Breast epithelium (tissue), 3 donors: ENCODE results near the gene MFSD6.

ENCODE experiments used
- CTCF ChIP-seq, 3 donors: fragments of 450-650 bp; IDR thresholded peaks; one replicate each; pipeline ENCODE4 v1.5.1; 2016 to 2017; ENCODE audit warnings: antibody characterized with exemption in 3 of 3, mild to moderate bottlenecking in 3 of 3, moderate library complexity in 3 of 3
- POLR2A ChIP-seq: fragments of 450-650 bp; IDR thresholded peaks from one replicate; pipeline ENCODE4 v1.6.1; 2016; ENCODE audit warnings: antibody characterized with exemption, mild to moderate bottlenecking, moderate library complexity
- POLR2AphosphoS5 ChIP-seq, 3 donors: sonication (generic); formaldehyde crosslinking; IDR thresholded peaks; one replicate each; pipeline ENCODE4 v1.6.1; 2017; ENCODE audit warnings: antibody characterized with exemption in 3 of 3

GRCh38 chr2:190408538-190409271 is 550 bp downstream of the MFSD6 start:
- TF ChIP-seq POLR2A (peak; percentile 38), CTCF (IDR thresholded peaks at IDR 0.05) (no peak), POLR2AphosphoS5 (IDR thresholded peaks at IDR 0.05) (peak in 2 of 3 donors; percentile 43 to 47)
